NB4 (cell line): Measurements from ENCODE around the gene USP17L20.
"Not testable (repeated sequence)": the region's sequence is repeated elsewhere in the genome, so short reads cannot be mapped to it uniquely, and the experiment has no call there.

ENCODE experiments used
- DNase-seq: peaks from one replicate; pipeline ENCODE4 v3.0.0; 2010; ENCODE audit warnings: low read depth
- H3K4me3 ChIP-seq: one replicate; pipeline ENCODE4 v1.5.1; 2011; ENCODE audit warnings: mild to moderate bottlenecking, low read depth, low read length, moderate library complexity

Gene USP17L20

GRCh38 chr4:9257824-9258223, at the start of gene USP17L20:
Gene USP17L20 (plus strand): TSS chr4:9258124. CDS start chr4:9258124, 0 bp downstream.
- H3K4me3 ChIP-seq = not testable (repeated sequence)

GRCh38 chr4:9210357-9210756, 47.6 kb upstream of the USP17L20 start, which contains the start of gene USP17L10:
Gene USP17L10 (plus strand): TSS chr4:9210657. CDS start chr4:9210657, 0 bp downstream.
- H3K4me3 ChIP-seq, DNase-seq: not testable (repeated sequence)

More at GRCh38 chr4:9257824-9258223, at the start of gene USP17L20:
- not testable (repeated sequence) for DNase-seq

GRCh38 chr4:9214701-9215100, 43.2 kb upstream of the USP17L20 start:
- H3K4me3 ChIP-seq, DNase-seq: not testable (repeated sequence)

GRCh38 chr4:9215105-9215504, 42.8 kb upstream of the USP17L20 start, which contains the start of gene USP17L11:
Gene USP17L11 (plus strand): TSS chr4:9215405. CDS start chr4:9215405, 0 bp downstream.
- not testable (repeated sequence) for H3K4me3 ChIP-seq, DNase-seq

- H3K4me3 ChIP-seq, DNase-seq: not testable (repeated sequence)
Measured at GRCh38 chr4:9219852-9220251, 38.1 kb upstream of the USP17L20 start, which contains the start of gene USP17L12. Gene USP17L12 (plus strand): TSS chr4:9220152. CDS start chr4:9220152, 0 bp downstream.

- not testable (repeated sequence) for DNase-seq, H3K4me3 ChIP-seq
Measured at GRCh38 chr4:9224596-9224995, 33.3 kb upstream of the USP17L20 start, which contains the start of gene USP17L13. Gene USP17L13 (plus strand): TSS chr4:9224896. CDS start chr4:9224896, 0 bp downstream.

GRCh38 chr4:9230249-9230648, 27.7 kb upstream of the USP17L20 start:
- not testable (repeated sequence) for DNase-seq

GRCh38 chr4:9234085-9234484, 23.8 kb upstream of the USP17L20 start, which contains the start of gene USP17L15:
Gene USP17L15 (plus strand): TSS chr4:9234385. CDS start chr4:9234385, 0 bp downstream.
- not testable (repeated sequence) for DNase-seq, H3K4me3 ChIP-seq

More at GRCh38 chr4:9230249-9230648, 27.7 kb upstream of the USP17L20 start:
- not testable (repeated sequence) for H3K4me3 ChIP-seq

- DNase-seq = peak; percentile 1
- H3K4me3 ChIP-seq = not testable (repeated sequence)
Measured at GRCh38 chr4:9238461-9238860, 19.5 kb upstream of the USP17L20 start.

- DNase-seq, H3K4me3 ChIP-seq: not testable (repeated sequence)
Measured at GRCh38 chr4:9243579-9243978, 14.3 kb upstream of the USP17L20 start, which contains the start of gene USP17L17. Gene USP17L17 (plus strand): TSS chr4:9243879. CDS start chr4:9243879, 0 bp downstream.

GRCh38 chr4:9247953-9248680, 9.8 kb upstream of the USP17L20 start, which contains the start of gene USP17L18:
Gene USP17L18 (plus strand): TSS chr4:9248630. CDS start chr4:9248630, 0 bp downstream.
- not testable (repeated sequence) for H3K4me3 ChIP-seq
- peak; percentile 1 for DNase-seq

- H3K4me3 ChIP-seq, DNase-seq: not testable (repeated sequence)
Measured at GRCh38 chr4:9253078-9253477, 4.8 kb upstream of the USP17L20 start, which contains the start of gene USP17L19. Gene USP17L19 (plus strand): TSS chr4:9253378. CDS start chr4:9253378, 0 bp downstream.

- DNase-seq, H3K4me3 ChIP-seq: not testable (repeated sequence)
Measured at GRCh38 chr4:9262572-9262971, 4.6 kb downstream of the USP17L20 start, which contains the start of gene USP17L21. Gene USP17L21 (plus strand): TSS chr4:9262872. CDS start chr4:9262872, 0 bp downstream.

GRCh38 chr4:9267319-9267718, 9.4 kb downstream of the USP17L20 start, which contains the start of gene USP17L22:
Gene USP17L22 (plus strand): TSS chr4:9267619. CDS start chr4:9267619, 0 bp downstream.
- not testable (repeated sequence) for H3K4me3 ChIP-seq

GRCh38 chr4:9271719-9272118, 13.8 kb downstream of the USP17L20 start:
- not testable (repeated sequence) for DNase-seq

More at GRCh38 chr4:9267319-9267718, 9.4 kb downstream of the USP17L20 start, which contains the start of gene USP17L22:
- not testable (repeated sequence) for DNase-seq

More at GRCh38 chr4:9271719-9272118, 13.8 kb downstream of the USP17L20 start:
- H3K4me3 ChIP-seq = not testable (repeated sequence)
